T-helper 1 cell (primary cell): ENCODE data around the gene CNTNAP1.

Experiments used
- DNase-seq, 5 donors: peaks; one replicate each; pipeline ENCODE4 v3.0.0-alpha.2; 2012 to 2020

Gene CNTNAP1

GRCh38 chr17:42670789-42671657 is 11.3 kb upstream of the CNTNAP1 start:
- DNase-seq = no peak

GRCh38 chr17:42672038-42672437 is 10.3 kb upstream of the CNTNAP1 start:
- DNase-seq = no peak

GRCh38 chr17:42673266-42673884 is 9.0 kb upstream of the CNTNAP1 start:
- no peak for DNase-seq

GRCh38 chr17:42673885-42674754 is 8.2 kb upstream of the CNTNAP1 start:
- DNase-seq = no peak

- DNase-seq = no peak
These were observed 7.5 kb upstream of the CNTNAP1 start for GRCh38 chr17:42674755-42675347.

GRCh38 chr17:42675348-42675964 is 6.9 kb upstream of the CNTNAP1 start:
- DNase-seq = no peak

- DNase-seq = no peak
These were observed 6.3 kb upstream of the CNTNAP1 start for GRCh38 chr17:42675965-42676423.

- no peak for DNase-seq
These were observed 5.8 kb upstream of the CNTNAP1 start, which contains the start of gene PLEKHH3 for GRCh38 chr17:42676424-42677011. TSS of gene PLEKHH3 (minus strand) at chr17:42676994. CDS start at chr17:42676563, 431 bp downstream.

- DNase-seq = peak; percentile 91 to 100 (median 96)
These were observed 5.1 kb upstream of the CNTNAP1 start for GRCh38 chr17:42677012-42677857.

- DNase-seq = peak; percentile 30 to 79 (median 53)
These were observed 4.2 kb upstream of the CNTNAP1 start for GRCh38 chr17:42677921-42678781.

GRCh38 chr17:42678951-42679491 is 3.3 kb upstream of the CNTNAP1 start:
- DNase-seq = peak in 1 of 5 donors; percentile 71

- DNase-seq = peak; percentile 43 to 87 (median 65)
These were observed 2.6 kb upstream of the CNTNAP1 start for GRCh38 chr17:42679492-42680330.

GRCh38 chr17:42680331-42680808 is 2.0 kb upstream of the CNTNAP1 start:
- DNase-seq = no peak

- peak in 1 of 5 donors; percentile 40 for DNase-seq
These were observed 532 bp downstream of the CNTNAP1 start for GRCh38 chr17:42682722-42683403.

GRCh38 chr17:42683407-42684034 is 1.2 kb downstream of the CNTNAP1 start:
- DNase-seq = no peak

- DNase-seq = no peak
These were observed 2.7 kb downstream of the CNTNAP1 start for GRCh38 chr17:42684929-42685556.
